Panc1 (cell line): ENCODE results near the gene DUOXA1. TPM values are rescaled to one million over a fixed set of nuclear protein-coding genes. Genes with fewer than 3 reads are reported as not detected.
"Not testable (repeated sequence)": the region's sequence is repeated elsewhere in the genome, so short reads cannot be mapped to it uniquely, and the experiment has no call there.

Experiments used
- ATAC-seq: fragments of 200-7000 bp; cut with Tn5 transposase; 2 replicates; pipeline ENCODE4 v1.9.1; 2020; ENCODE audit warnings: mild to moderate bottlenecking, moderate library complexity
- BruUV-seq: library from RNA; stranded (reverse); fragments of 400-500 nt; replicated peaks from 2 replicates; lab custom pipeline; 2021; lab: Mats Ljungman, UMichigan
- CTCF ChIA-PET: fragments of 300-600 bp; sonication (Branson Sonifier 250); formaldehyde crosslinking; loops from one replicate; lab custom pipeline; 2022; ENCODE audit warnings: antibody characterized with exemption; lab: Charles Lee
- POLR2A ChIA-PET: fragments of 300-600 bp; sonication (Branson Sonifier 250); formaldehyde crosslinking; loops from one replicate; lab custom pipeline; 2022; ENCODE audit warnings: antibody characterized with exemption; lab: Charles Lee
- DNase-seq: peaks from one replicate; pipeline ENCODE4 v3.0.0-alpha.2; 2010; ENCODE audit warnings: low read depth, low spot score
- H3K27ac ChIP-seq: 2 replicates; pipeline ENCODE4 v1.5.1; 2011; ENCODE audit warnings: mild to moderate bottlenecking, low read length, inconsistent platforms
- H3K27me3 ChIP-seq: fragments of 200-500 bp; sonication (Bioruptor generic); 2 replicates; pipeline ENCODE4 v1.6.0; 2014; ENCODE audit warnings: low read length, inconsistent platforms; ENCODE audit not compliant: control insufficient read depth, insufficient read depth
- H3K36me3 ChIP-seq: fragments of 200-500 bp; sonication (Bioruptor generic); 2 replicates; pipeline ENCODE4 v1.5.1; 2014; ENCODE audit warnings: inconsistent platforms, mild to moderate bottlenecking, low read length, moderate library complexity; ENCODE audit not compliant: control insufficient read depth, insufficient read depth
- H3K4me1 ChIP-seq: 2 replicates; pipeline ENCODE4 v1.5.1; 2011; ENCODE audit warnings: inconsistent platforms, mild to moderate bottlenecking, low read length, moderate library complexity; ENCODE audit not compliant: control insufficient read depth, insufficient read depth
- H3K4me3 ChIP-seq, 2 experiments: 2 replicates each; pipeline ENCODE4 v1.5.1; 2011 to 2012; ENCODE audit warnings: low read depth in 2 of 2, low read length in 2 of 2, mild to moderate bottlenecking in 2 of 2, inconsistent platforms in 1 of 2, moderate library complexity in 1 of 2
- H3K9me3 ChIP-seq: fragments of 200-500 bp; sonication (Bioruptor generic); 2 replicates; pipeline ENCODE4 v1.5.1; 2014; ENCODE audit warnings: low read depth, mild to moderate bottlenecking, inconsistent platforms, low read length, moderate library complexity; ENCODE audit not compliant: control insufficient read depth, insufficient read depth
- CTCF ChIP-seq: fragments of 450-650 bp; IDR thresholded peaks from 2 replicates; pipeline ENCODE4 v1.5.1; 2017; ENCODE audit warnings: mild to moderate bottlenecking
- POLR2AphosphoS5 ChIP-seq: IDR thresholded peaks from 2 replicates; pipeline ENCODE4 v1.6.1; 2012; ENCODE audit warnings: mild to moderate bottlenecking, low read depth, low read length, moderate library complexity
- REST ChIP-seq, 2 experiments: IDR thresholded peaks; 2 replicates each; pipeline ENCODE4 v1.6.1; 2011 to 2012; ENCODE audit warnings: low read depth in 2 of 2, control low read depth in 1 of 2, low read length in 1 of 2, mild to moderate bottlenecking in 1 of 2, moderate library complexity in 1 of 2; ENCODE audit not compliant: insufficient read depth in 1 of 2
- SIN3A ChIP-seq: IDR thresholded peaks from 2 replicates; pipeline ENCODE4 v1.6.1; 2012; ENCODE audit warnings: low read depth, mild to moderate bottlenecking, low read length, moderate library complexity, borderline replicate concordance; ENCODE audit not compliant: insufficient read depth
- TCF7L2 ChIP-seq: IDR thresholded peaks from 2 replicates; pipeline ENCODE4 v1.6.1; 2011; ENCODE audit warnings: mild to moderate bottlenecking, low read depth, low read length, inconsistent platforms
- in situ Hi-C: cut with HindIII; loops from 2 replicates; pipeline ENCODE4 v1.10.0; 2016; ENCODE audit warnings: low sequenced_read_pairs, low pct_unique_long_range_greater_than_20kb
- intact Hi-C: fragments of 100-400 bp; cut with micrococcal nuclease; formaldehyde crosslinking; loops from one replicate; pipeline ENCODE4 v1.10.0; 2022; ENCODE audit not compliant: unreplicated experiment
- total RNA-seq: library from RNA; stranded (reverse); gene quantifications from one replicate; pipeline ENCODE4 v1.2.1, GENCODE V29; 2021; ENCODE audit not compliant: unreplicated experiment

Gene DUOXA1
- total RNA-seq, 1 experiment from 2014 or later: not detected

- Histone ChIP-seq H3K4me3 (no peak overlapping the region), H3K9me3 (no peaks in the 10 kb centered on the region), H3K27ac (no peak overlapping the region), H3K4me1 (no peaks in the 10 kb centered on the region), H3K27me3 (peaks cover 3% of the 10 kb centered on the region; the same call in 1 of the 2 replicates), H3K36me3 (no peaks in the 10 kb centered on the region)
- POLR2A ChIA-PET: no interaction called here
- CTCF ChIA-PET: interaction anchor here (1.2 kb wide), 1 partner anchor 12 kb away, joined by 5 read pairs; no protein-coding TSS in a partner anchor
- no peak for ATAC-seq
- in situ Hi-C loops: no loop called here
- no peak for DNase-seq
- no peak for TF ChIP-seq POLR2AphosphoS5
- no peak for TF ChIP-seq TCF7L2
- TF ChIP-seq CTCF: no peak
- no peak for TF ChIP-seq SIN3A
- TF ChIP-seq REST (IDR thresholded peaks at IDR 0.05; ENCODE audit: insufficient read depth in 1 of 2, low read depth in 2 of 2, low read length in 1 of 2): no peak
- no TSS peak for BruUV-seq
- intact Hi-C loops: no loop called here
These were observed 23.5 kb downstream of the DUOXA1 start for GRCh38 chr15:45106002-45106790.

GRCh38 chr15:45105586-45105985, 24.1 kb downstream of the DUOXA1 start:
- TF ChIP-seq REST (IDR thresholded peaks at IDR 0.05; ENCODE audit: insufficient read depth in 1 of 2, low read depth in 2 of 2, low read length in 1 of 2) (no peak), SIN3A (no peak), CTCF (no peak), POLR2AphosphoS5 (no peak), TCF7L2 (no peak)
- H3K4me1 ChIP-seq: no peaks in the 10 kb centered on the region
- BruUV-seq: no TSS peak
- intact Hi-C loops (no loop called here), in situ Hi-C loops (no loop called here)
- peaks cover 3% of the 10 kb centered on the region; the same call in 1 of the 2 replicates for H3K27me3 ChIP-seq
- H3K27ac ChIP-seq: no peak overlapping the region
- DNase-seq (no peak), ATAC-seq (no peak)
- H3K4me3 ChIP-seq: no peak overlapping the region
- CTCF ChIA-PET: interaction anchor here (1.2 kb wide), 1 partner anchor 13 kb away, joined by 5 read pairs; no protein-coding TSS in a partner anchor
- POLR2A ChIA-PET: no interaction called here
- H3K36me3 ChIP-seq: no peaks in the 10 kb centered on the region
- no peaks in the 10 kb centered on the region for H3K9me3 ChIP-seq

- BruUV-seq, H3K27me3 ChIP-seq, intact Hi-C loops, H3K27ac ChIP-seq, ATAC-seq, in situ Hi-C loops, H3K4me3 ChIP-seq, CTCF ChIA-PET, H3K4me1 ChIP-seq, H3K9me3 ChIP-seq, DNase-seq, H3K36me3 ChIP-seq, POLR2A ChIA-PET: not testable (repeated sequence)
These were observed 25.5 kb downstream of the DUOXA1 start for GRCh38 chr15:45104170-45104569.
